GM12878 (cell line): ENCODE data around the gene TFF1. TPM values are rescaled to one million over a fixed set of nuclear protein-coding genes. Genes with fewer than 3 reads are reported as not detected.

ENCODE experiments used
- ATAC-seq: fragments of 200-7000 bp; cut with Tn5 transposase; 3 replicates; pipeline ENCODE4 v1.9.1; 2020; ENCODE audit warnings: mild to moderate bottlenecking, moderate library complexity
- BruUV-seq: library from RNA; stranded (reverse); fragments of 400-500 nt; replicated peaks from 2 replicates; lab custom pipeline; 2021; lab: Mats Ljungman, UMichigan
- CTCF ChIA-PET: fragments of 300-600 bp; sonication (Branson Sonifier 250); formaldehyde crosslinking; extraction: SDS; loops from one replicate; lab custom pipeline; 2021; ENCODE audit warnings: inconsistent platforms; lab: Yijun Ruan, JAX
- POLR2A ChIA-PET: fragments of 350-600 bp; formaldehyde crosslinking; extraction: SDS; loops from one replicate; lab custom pipeline; 2021; ENCODE audit warnings: inconsistent platforms; lab: Charles Lee
- RAD21 ChIA-PET: fragments of 300-600 bp; sonication (Branson Sonifier 250); formaldehyde crosslinking; loops from one replicate; lab custom pipeline; 2023; ENCODE audit warnings: antibody characterized with exemption; ENCODE audit not compliant: unreplicated experiment; lab: Charles Lee
- SMC1A ChIA-PET: fragments of 300-600 bp; sonication (Branson Sonifier 250); formaldehyde crosslinking; loops from one replicate; lab custom pipeline; 2023; ENCODE audit not compliant: unreplicated experiment, uncharacterized antibody; lab: Charles Lee
- DNase-seq: peaks from one replicate; pipeline ENCODE4 v3.0.0-alpha.2; 2011; ENCODE audit warnings: low read depth, low spot score
- FAIRE-seq: peaks from 3 replicates; lab custom pipeline; 2011; peaks lifted over from hg19 to GRCh38; lab: Jason Lieb, UNC
- H2AFZ ChIP-seq: 2 replicates; pipeline ENCODE4 v1.6.0; 2011; ENCODE audit warnings: low read depth, low read length, control low read depth; ENCODE audit not compliant: control insufficient read depth
- H3K27ac ChIP-seq: 2 replicates; pipeline ENCODE4 v1.5.1; 2011; ENCODE audit warnings: control low read depth; ENCODE audit not compliant: control insufficient read depth, insufficient read depth
- H3K27me3 ChIP-seq, 2 experiments: replicated peaks in 1 of 2; 2 replicates each; pipeline versions ENCODE4 v1.6.0 to v1.6.1; 2011; ENCODE audit warnings: low read length in 1 of 2; ENCODE audit not compliant: control insufficient read depth in 2 of 2, insufficient read depth in 2 of 2
- H3K36me3 ChIP-seq, 2 experiments: 2 replicates each; pipeline ENCODE4 v1.5.1; 2011; ENCODE audit warnings: low read length in 1 of 2; ENCODE audit not compliant: control insufficient read depth in 2 of 2, insufficient read depth in 2 of 2
- H3K4me1 ChIP-seq: 2 replicates; pipeline ENCODE4 v1.6.1; 2011; ENCODE audit warnings: mild to moderate bottlenecking, low read length, moderate library complexity, mixed read lengths; ENCODE audit not compliant: control insufficient read depth, insufficient read depth
- H3K4me2 ChIP-seq: 2 replicates; pipeline ENCODE4 v1.6.0; 2011; ENCODE audit warnings: control low read depth; ENCODE audit not compliant: control insufficient read depth, insufficient read depth
- H3K4me3 ChIP-seq: fragments of 200-600 bp; sonication (generic); 2 replicates; pipeline ENCODE4 v1.5.1; 2016
- H3K79me2 ChIP-seq: 2 replicates; pipeline ENCODE4 v1.6.0; 2011; ENCODE audit warnings: low read length; ENCODE audit not compliant: control insufficient read depth, insufficient read depth
- H3K9ac ChIP-seq: 2 replicates; pipeline ENCODE4 v1.8.0; 2011; ENCODE audit warnings: low read length, control low read depth, mixed read lengths; ENCODE audit not compliant: control insufficient read depth, insufficient read depth
- H3K9me3 ChIP-seq: replicated peaks from 3 replicates; pipeline ENCODE4 v1.5.1; 2011; ENCODE audit warnings: mild to moderate bottlenecking, low read length; ENCODE audit not compliant: control insufficient read depth, insufficient read depth
- H4K20me1 ChIP-seq: 2 replicates; pipeline ENCODE4 v1.6.0; 2011; ENCODE audit not compliant: control insufficient read depth, insufficient read depth
- BCL11A ChIP-seq: IDR thresholded peaks from 2 replicates; pipeline ENCODE4 v1.6.1; 2011; ENCODE audit warnings: low read depth, low read length
- BRCA1 ChIP-seq: IDR thresholded peaks from 2 replicates; pipeline ENCODE4 v1.6.1; 2011; ENCODE audit warnings: low read depth, low read length, improper control_type of control experiment
- HDGF ChIP-seq: fragments of 450-650 bp; IDR thresholded peaks from 2 replicates; pipeline ENCODE4 v1.6.1; 2016; ENCODE audit warnings: antibody characterized with exemption
- JUND ChIP-seq: IDR thresholded peaks from 2 replicates; pipeline ENCODE4 v1.6.1; 2012; ENCODE audit warnings: low read depth, mild to moderate bottlenecking, low read length, improper control_type of control experiment, moderate library complexity
- MAX ChIP-seq: IDR thresholded peaks from 2 replicates; pipeline ENCODE4 v1.6.1; 2012; ENCODE audit warnings: low read depth, low read length, improper control_type of control experiment
- MYB ChIP-seq: fragments of 150-350 bp; IDR thresholded peaks from 2 replicates; pipeline ENCODE4 v1.6.1; 2014; ENCODE audit warnings: mild to moderate bottlenecking, low read depth, low read length, borderline replicate concordance
- NBN ChIP-seq: fragments of 450-650 bp; IDR thresholded peaks from 2 replicates; pipeline ENCODE4 v1.6.1; 2016
- NKRF ChIP-seq: fragments of 450-650 bp; conservative IDR thresholded peaks from 2 replicates; pipeline ENCODE4 v1.6.1; 2017; ENCODE audit warnings: mild to moderate bottlenecking, moderate library complexity
- SREBF1 ChIP-seq: IDR thresholded peaks from 2 replicates; pipeline ENCODE4 v1.6.1; 2012; ENCODE audit warnings: mild to moderate bottlenecking, low read length
- TARDBP ChIP-seq: IDR thresholded peaks from 2 replicates; pipeline ENCODE4 v1.6.1; 2016; ENCODE audit warnings: borderline replicate concordance
- USF2 ChIP-seq: IDR thresholded peaks from 2 replicates; pipeline ENCODE4 v1.6.1; 2011; ENCODE audit warnings: low read depth, low read length, improper control_type of control experiment, borderline replicate concordance
- WRNIP1 ChIP-seq: IDR thresholded peaks from 2 replicates; pipeline ENCODE4 v1.6.1; 2011; ENCODE audit warnings: low read depth, low read length, improper control_type of control experiment, borderline replicate concordance
- ZNF207 ChIP-seq: fragments of 450-650 bp; IDR thresholded peaks from 2 replicates; pipeline ENCODE4 v1.6.1; 2014; ENCODE audit warnings: antibody characterized with exemption, mild to moderate bottlenecking, borderline replicate concordance
- WGBS: methylation state at CpG from one replicate; pipeline ENCODE4 v1.1.6; 2016; ENCODE audit warnings: low lambda C conversion rate; ENCODE audit not compliant: insufficient replicate concordance, insufficient coverage; ENCODE audit errors: missing lambda C conversion rate; 5-methylcytosine and 5-hydroxymethylcytosine counted together
- in situ Hi-C: fragments of 300-500 bp; cut with MboI; formaldehyde crosslinking; loops from 9 replicates; pipeline ENCODE4 v1.14.3; 2018; ENCODE audit warnings: mixed read lengths
- intact Hi-C: fragments of 100-400 bp; cut with micrococcal nuclease; formaldehyde crosslinking; loops from one replicate; pipeline ENCODE4 v1.14.2; 2022; ENCODE audit not compliant: unreplicated experiment
- polyA plus RNA-seq, 11 experiments: library from polyadenylated mRNA; depleted of rRNA in 4 of 11; unstranded in 6 of 11; stranded (reverse) in 5 of 11; fragments of >200 nt; fragmentation: Nextera tagmentation in 4 of 11; fragmentation: Illumina TruSeq in 1 of 11; extraction: Ambion mirVana in 4 of 11; extraction: Trizol in 1 of 11; gene quantifications; 1 replicate in 1 of 11; 2 replicates in 10 of 11; pipeline versions ENCODE4 v1.2.1 to v1.2.3, GENCODE V29; 2011 to 2016; ENCODE audit warnings: inconsistent platforms in 2 of 11, missing spikeins in 2 of 11, low read depth in 1 of 11
- total RNA-seq, 4 experiments: library from RNA; depleted of rRNA in 3 of 4; stranded (reverse); fragments of >200 nt in 3 of 4; fragmentation: Illumina TruSeq in 1 of 4; extraction: Trizol in 1 of 4; gene quantifications; 2 replicates each; pipeline versions ENCODE4 v1.2.1 to v1.2.3, GENCODE V29; 2013 to 2021
- TF ChIP-seq, protein P1 (sequence below): IDR thresholded peaks from 2 replicates; pipeline ENCODE4 v1.6.1; 2011; ENCODE audit warnings: mild to moderate bottlenecking, low read depth, low read length, moderate library complexity; ENCODE audit not compliant: insufficient replicate concordance
- TF ChIP-seq, protein P2 (sequence below): fragments of 450-650 bp; IDR thresholded peaks from 2 replicates; pipeline ENCODE4 v1.6.1; 2014; ENCODE audit warnings: mild to moderate bottlenecking

The TFF1 gene
- total and polyA plus RNA-seq, 10 of the 15 experiments (the other 5 are each of a cell fraction or from before 2014, with no cell fraction given) = 0.13 TPM; not detected in 9

GRCh38 chr21:42414553-42414927, 48.2 kb upstream of the TFF1 start:
- H3K27ac ChIP-seq = peak overlapping the region; percentile 95
- in situ Hi-C loops (no loop called here), intact Hi-C loops (no loop called here)
- H3K9me3 ChIP-seq = peaks cover 5% of the 10 kb centered on the region; the same call in 2 of the 3 replicates
- H3K4me2 ChIP-seq = peak overlapping the region; percentile 78
- ATAC-seq (no peak), FAIRE-seq (no peak), DNase-seq (no peak)
- CTCF ChIA-PET = interaction anchor here (1.0 to 2.4 kb wide), 5 partner anchors 10 to 122 kb away, joined by 3 to 16 read pairs (median 4); partner anchors contain the start of gene UBASH3A
- H3K4me3 ChIP-seq = no peak overlapping the region
- RAD21 ChIA-PET = interaction anchor here (1.0 to 4.2 kb wide), 9 partner anchors 9 to 129 kb away, joined by 3 to 32 read pairs (median 5); partner anchors contain the start of gene UBASH3A
- H3K79me2 ChIP-seq = no peaks in the 10 kb centered on the region
- SMC1A ChIA-PET = interaction anchor here (1.4 to 6.1 kb wide), 9 partner anchors 8 to 123 kb away, joined by 3 to 49 read pairs (median 7); partner anchors contain the start of gene UBASH3A
- TSS peak; percentile 94 for BruUV-seq
- peak overlapping the region; percentile 66 for H3K9ac ChIP-seq
- no peaks in the 10 kb centered on the region for H3K27me3 ChIP-seq
- no peaks in the 10 kb centered on the region for H3K36me3 ChIP-seq
- H2AFZ ChIP-seq = peak overlapping the region; percentile 55; the same call in 1 of the 2 replicates
- 69% methylated on average over 8 of the region's 8 CpGs for WGBS
- POLR2A ChIA-PET = interaction anchor here (0.6 to 5.4 kb wide), 8 partner anchors 9 to 36 kb away, joined by 3 to 34 read pairs (median 10); partner anchors contain the start of gene UBASH3A
- H4K20me1 ChIP-seq = no peaks in the 10 kb centered on the region
- H3K4me1 ChIP-seq = peaks cover 47% of the 10 kb centered on the region
- TF ChIP-seq HDGF (no peak), WRNIP1 (no peak), USF2 (no peak), SREBF1 (no peak), BCL11A (no peak), NBN (no peak), TARDBP (no peak), MAX (no peak), ZNF207 (no peak), JUND (no peak), NKRF (no peak), MYB (no peak), BRCA1 (no peak)
- TF ChIP-seq, protein P1, sequence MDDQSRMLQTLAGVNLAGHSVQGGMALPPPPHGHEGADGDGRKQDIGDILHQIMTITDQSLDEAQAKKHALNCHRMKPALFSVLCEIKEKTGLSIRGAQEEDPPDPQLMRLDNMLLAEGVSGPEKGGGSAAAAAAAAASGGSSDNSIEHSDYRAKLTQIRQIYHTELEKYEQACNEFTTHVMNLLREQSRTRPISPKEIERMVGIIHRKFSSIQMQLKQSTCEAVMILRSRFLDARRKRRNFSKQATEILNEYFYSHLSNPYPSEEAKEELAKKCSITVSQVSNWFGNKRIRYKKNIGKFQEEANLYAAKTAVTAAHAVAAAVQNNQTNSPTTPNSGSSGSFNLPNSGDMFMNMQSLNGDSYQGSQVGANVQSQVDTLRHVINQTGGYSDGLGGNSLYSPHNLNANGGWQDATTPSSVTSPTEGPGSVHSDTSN = no peak
- TF ChIP-seq, protein P2, sequence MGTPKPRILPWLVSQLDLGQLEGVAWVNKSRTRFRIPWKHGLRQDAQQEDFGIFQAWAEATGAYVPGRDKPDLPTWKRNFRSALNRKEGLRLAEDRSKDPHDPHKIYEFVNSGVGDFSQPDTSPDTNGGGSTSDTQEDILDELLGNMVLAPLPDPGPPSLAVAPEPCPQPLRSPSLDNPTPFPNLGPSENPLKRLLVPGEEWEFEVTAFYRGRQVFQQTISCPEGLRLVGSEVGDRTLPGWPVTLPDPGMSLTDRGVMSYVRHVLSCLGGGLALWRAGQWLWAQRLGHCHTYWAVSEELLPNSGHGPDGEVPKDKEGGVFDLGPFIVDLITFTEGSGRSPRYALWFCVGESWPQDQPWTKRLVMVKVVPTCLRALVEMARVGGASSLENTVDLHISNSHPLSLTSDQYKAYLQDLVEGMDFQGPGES = no peak
